GM18951 (cell line): ENCODE data around the gene EPHB2.
"Not testable (repeated sequence)": the region's sequence is repeated elsewhere in the genome, so short reads cannot be mapped to it uniquely, and the experiment has no call there.

Experiments
- POLR2A ChIP-seq: IDR thresholded peaks from 4 replicates; pipeline ENCODE4 v1.6.1; 2011; ENCODE audit warnings: mild to moderate bottlenecking; ENCODE audit not compliant: insufficient read length, insufficient read depth; ENCODE audit errors: extremely low read depth
- in situ Hi-C: fragments of 300-500 bp; cut with MboI; formaldehyde crosslinking; loops from one replicate; pipeline ENCODE4 v1.12.0; 2022; ENCODE audit warnings: low sequenced_read_pairs, mixed read lengths, inconsistent platforms; ENCODE audit not compliant: unreplicated experiment

The EPHB2 gene

GRCh38 chr1:22704440-22705067 lies 6.1 kb upstream of the EPHB2 start:
- TF ChIP-seq POLR2A: no peak
- in situ Hi-C loops: no loop called here

GRCh38 chr1:22705586-22705985 lies 5.1 kb upstream of the EPHB2 start:
- TF ChIP-seq POLR2A: no peak
- in situ Hi-C loops: no loop called here

GRCh38 chr1:22706100-22706499 lies 4.5 kb upstream of the EPHB2 start:
- in situ Hi-C loops: not testable (repeated sequence)

GRCh38 chr1:22708777-22709176 lies 1.9 kb upstream of the EPHB2 start:
- in situ Hi-C loops: no loop called here
- TF ChIP-seq POLR2A: no peak

GRCh38 chr1:22709227-22709626 lies 1.4 kb upstream of the EPHB2 start:
- in situ Hi-C loops: no loop called here
- no peak for TF ChIP-seq POLR2A

- in situ Hi-C loops: no loop called here
- no peak for TF ChIP-seq POLR2A
Measured at GRCh38 chr1:22709891-22710700, 543 bp upstream of the EPHB2 start.

GRCh38 chr1:22711071-22711470 lies 432 bp downstream of the EPHB2 start:
- no peak for TF ChIP-seq POLR2A
- in situ Hi-C loops: no loop called here

- in situ Hi-C loops: no loop called here
Measured at GRCh38 chr1:22711591-22712501, 1.2 kb downstream of the EPHB2 start.

GRCh38 chr1:22712502-22713271 lies 2.0 kb downstream of the EPHB2 start:
- no peak for TF ChIP-seq POLR2A
- in situ Hi-C loops: no loop called here

More at GRCh38 chr1:22711591-22712501, 1.2 kb downstream of the EPHB2 start:
- no peak for TF ChIP-seq POLR2A

- in situ Hi-C loops: no loop called here
Measured at GRCh38 chr1:22714455-22714854, 3.8 kb downstream of the EPHB2 start.

GRCh38 chr1:22717037-22717760 lies 6.6 kb downstream of the EPHB2 start:
- in situ Hi-C loops: no loop called here
- TF ChIP-seq POLR2A: no peak

More at GRCh38 chr1:22714455-22714854, 3.8 kb downstream of the EPHB2 start:
- no peak for TF ChIP-seq POLR2A
